Keratinocyte (primary cell): ENCODE results near the gene BICDL2. TPM values are rescaled to one million over a fixed set of nuclear protein-coding genes. Genes with fewer than 3 reads are reported as not detected.
"Not testable (repeated sequence)": the region's sequence is repeated elsewhere in the genome, so short reads cannot be mapped to it uniquely, and the experiment has no call there.

Source experiments
- DNase-seq: peaks from one replicate; pipeline ENCODE4 v3.0.0-alpha.2; 2011; ENCODE audit warnings: low read depth, missing footprints, low spot score
- FAIRE-seq: peaks from 2 replicates; lab custom pipeline; 2011; peaks lifted over from hg19 to GRCh38; lab: Jason Lieb, UNC
- H2AFZ ChIP-seq: 2 replicates; pipeline ENCODE4 v1.6.0; 2012; ENCODE audit warnings: low read length, control low read depth, inconsistent platforms; ENCODE audit not compliant: control insufficient read depth
- H3K27ac ChIP-seq: 2 replicates; pipeline ENCODE4 v1.5.1; 2011; ENCODE audit warnings: low read length; ENCODE audit not compliant: control insufficient read depth, insufficient read depth
- H3K27me3 ChIP-seq: 3 replicates; pipeline ENCODE4 v1.6.0; 2011; ENCODE audit warnings: low read length; ENCODE audit not compliant: control insufficient read depth, insufficient read depth; ENCODE audit errors: extremely low read depth
- H3K36me3 ChIP-seq, 2 experiments: 2 replicates in 1 of 2; 3 replicates in 1 of 2; pipeline ENCODE4 v1.5.1; 2011; ENCODE audit warnings: low read length in 2 of 2, mild to moderate bottlenecking in 1 of 2; ENCODE audit not compliant: control insufficient read depth in 2 of 2, insufficient read depth in 2 of 2; ENCODE audit errors: extremely low read depth in 1 of 2
- H3K4me1 ChIP-seq: 3 replicates; pipeline ENCODE4 v1.5.1; 2011; ENCODE audit warnings: low read length; ENCODE audit not compliant: control insufficient read depth, insufficient read depth; ENCODE audit errors: extremely low read depth
- H3K4me2 ChIP-seq: 3 replicates; pipeline ENCODE4 v1.6.0; 2011; ENCODE audit warnings: low read depth, low read length; ENCODE audit not compliant: control insufficient read depth, insufficient read depth; ENCODE audit errors: extremely low read depth
- H3K4me3 ChIP-seq, 3 experiments: fragments of 200-600 bp in 1 of 3; sonication (generic) in 1 of 3; 2 replicates in 2 of 3; 3 replicates in 1 of 3; pipeline ENCODE4 v1.5.1; 2011 to 2016; ENCODE audit warnings: low read length in 3 of 3, mild to moderate bottlenecking in 3 of 3, control low read depth in 2 of 3, inconsistent platforms in 1 of 3, low read depth in 1 of 3, mixed read lengths in 1 of 3, mixed run types in 1 of 3, moderate library complexity in 1 of 3; ENCODE audit not compliant: control insufficient read depth in 2 of 3, insufficient read depth in 2 of 3; ENCODE audit errors: extremely low read depth in 1 of 3
- H3K79me2 ChIP-seq: 2 replicates; pipeline ENCODE4 v1.6.0; 2012; ENCODE audit warnings: low read length; ENCODE audit not compliant: control insufficient read depth, insufficient read depth
- H3K9ac ChIP-seq: 3 replicates; pipeline ENCODE4 v1.6.0; 2011; ENCODE audit warnings: low read length; ENCODE audit not compliant: control insufficient read depth, insufficient read depth; ENCODE audit errors: extremely low read depth
- H3K9me1 ChIP-seq: 3 replicates; pipeline ENCODE4 v1.6.0; 2011; ENCODE audit warnings: low read length; ENCODE audit not compliant: control insufficient read depth, insufficient read depth; ENCODE audit errors: extremely low read depth
- H3K9me3 ChIP-seq: 2 replicates; pipeline ENCODE4 v1.5.1; 2012; ENCODE audit warnings: low read depth, low read length; ENCODE audit not compliant: control insufficient read depth
- H4K20me1 ChIP-seq: 3 replicates; pipeline ENCODE4 v1.6.0; 2011; ENCODE audit warnings: low read length; ENCODE audit not compliant: control insufficient read depth, insufficient read depth; ENCODE audit errors: extremely low read depth
- CTCF ChIP-seq, 3 experiments: IDR thresholded peaks in 1 of 3; conservative IDR thresholded peaks in 1 of 3; optimal IDR thresholded peaks in 1 of 3; 2 replicates in 2 of 3; 3 replicates in 1 of 3; pipeline versions ENCODE3 to v1.5.1; 2011; ENCODE audit warnings: low read length in 3 of 3, mild to moderate bottlenecking in 3 of 3, moderate library complexity in 2 of 3, control low read depth in 1 of 3, inconsistent platforms in 1 of 3; ENCODE audit not compliant: insufficient read depth in 2 of 3; ENCODE audit errors: extremely low read depth in 1 of 3
- EZH2 ChIP-seq: IDR thresholded peaks from one replicate; pipeline ENCODE4 v1.6.1; 2012; ENCODE audit warnings: inconsistent platforms, mild to moderate bottlenecking, low read length, moderate library complexity
- dilution Hi-C: fragments of 300-500 bp; cut with MboI; formaldehyde crosslinking; loops from one replicate; pipeline ENCODE4 v1.7.0; 2020; ENCODE audit warnings: low sequenced_read_pairs; ENCODE audit not compliant: extremely low pct_ligation_motif_present
- polyA plus RNA-seq, 5 experiments: library from polyadenylated mRNA; depleted of rRNA in 3 of 5; stranded (reverse) in 3 of 5; stranded (forward) in 1 of 5; unstranded in 1 of 5; fragments of >200 nt; gene quantifications; 1 replicate in 1 of 5; 2 replicates in 3 of 5; 3 replicates in 1 of 5; pipeline versions ENCODE4 v1.2.1 to v1.2.3, GENCODE V29; 2011 to 2012; ENCODE audit warnings: missing spikeins in 2 of 5, low read depth in 1 of 5, low replicate concordance in 1 of 5

The BICDL2 gene
- polyA plus RNA-seq, 1 donor (not counting 4 experiments of a cell fraction or from before 2014, with no cell fraction given), result 1.3 TPM

- H3K9ac ChIP-seq, result no peak overlapping the region
- TF ChIP-seq EZH2, result no peak
- TF ChIP-seq CTCF (optimal IDR thresholded peaks at IDR 0.05 in 1 of 3, IDR thresholded peaks at IDR 0.05 in 1 of 3, conservative IDR thresholded peaks at IDR 0.05 in 1 of 3; ENCODE audit: extremely low read depth in 1 of 3, insufficient read depth in 2 of 3, low read length in 3 of 3), result no peak
- DNase-seq (no peak), FAIRE-seq (no peak)
- peak overlapping the region in 2 of 3 experiments; percentile 81 to 97 for H3K4me3 ChIP-seq
- no peaks in the 10 kb centered on the region for H3K9me1 ChIP-seq
- no peaks in the 10 kb centered on the region for H3K79me2 ChIP-seq
- H3K27ac ChIP-seq, result no peak overlapping the region
- peak overlapping the region; percentile 82 for H3K4me2 ChIP-seq
- no peaks in the 10 kb centered on the region for H3K9me3 ChIP-seq
- no peak overlapping the region for H2AFZ ChIP-seq
- H4K20me1 ChIP-seq, result no peaks in the 10 kb centered on the region
- H3K4me1 ChIP-seq, result peaks cover 8% of the 10 kb centered on the region
- peaks cover 0 to 6% of the 10 kb centered on the region in 2 experiments for H3K36me3 ChIP-seq
- dilution Hi-C loops, result no loop called here
- no peaks in the 10 kb centered on the region for H3K27me3 ChIP-seq
Observed at GRCh38 chr16:3057181-3058138, 20.7 kb upstream of the BICDL2 start.

GRCh38 chr16:3056336-3057180 is 19.8 kb upstream of the BICDL2 start:
- no peak for FAIRE-seq
- TF ChIP-seq EZH2, result no peak
- TF ChIP-seq CTCF (optimal IDR thresholded peaks at IDR 0.05 in 1 of 3, IDR thresholded peaks at IDR 0.05 in 1 of 3, conservative IDR thresholded peaks at IDR 0.05 in 1 of 3; ENCODE audit: extremely low read depth in 1 of 3, insufficient read depth in 2 of 3, low read length in 3 of 3), result no peak
- dilution Hi-C loops, result no loop called here

DNA sequence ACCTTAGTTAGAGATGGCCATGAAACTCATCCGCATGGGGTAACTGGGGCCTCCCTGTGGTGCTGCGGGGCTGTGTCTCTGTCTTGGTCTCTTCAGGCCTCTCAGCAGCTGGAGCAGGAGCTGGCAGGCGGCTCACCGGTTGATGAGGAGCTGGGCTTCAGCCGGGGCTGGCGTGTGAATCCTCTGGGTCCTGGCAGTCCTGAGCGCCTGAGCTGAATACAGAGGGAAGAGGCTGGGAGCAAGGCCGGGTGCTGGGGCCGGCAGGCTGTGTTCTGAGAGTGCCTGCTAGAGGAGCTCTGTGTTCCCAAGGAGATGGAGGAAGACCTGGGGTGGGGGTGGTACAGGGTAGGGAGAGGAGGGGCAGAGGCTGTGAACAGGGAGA is 19.0 kb upstream of the BICDL2 start:
- H3K4me3 ChIP-seq, H3K27ac ChIP-seq, FAIRE-seq, H4K20me1 ChIP-seq, DNase-seq, H3K79me2 ChIP-seq, H3K9me3 ChIP-seq, H3K27me3 ChIP-seq, H3K9me1 ChIP-seq, H3K4me1 ChIP-seq, H3K9ac ChIP-seq, H3K36me3 ChIP-seq, dilution Hi-C loops, H3K4me2 ChIP-seq, H2AFZ ChIP-seq: not testable (repeated sequence)

More at GRCh38 chr16:3056336-3057180, 19.8 kb upstream of the BICDL2 start:
- Histone ChIP-seq H2AFZ (no peak overlapping the region), H3K27me3 (no peaks in the 10 kb centered on the region), H4K20me1 (no peaks in the 10 kb centered on the region), H3K36me3 (peaks cover 0 to 6% of the 10 kb centered on the region in 2 experiments), H3K4me3 (no peak overlapping the region), H3K9me3 (no peaks in the 10 kb centered on the region), H3K9me1 (no peaks in the 10 kb centered on the region), H3K9ac (no peak overlapping the region), H3K4me2 (no peak overlapping the region), H3K4me1 (peaks cover 8% of the 10 kb centered on the region), H3K79me2 (no peaks in the 10 kb centered on the region), H3K27ac (no peak overlapping the region)
- no peak for DNase-seq
